Stimulated activated CD4-positive, alpha-beta T cell treated with anti-CD3 and anti-CD28 coated beads, TNF-alpha, amount 100 ng/mL, for 24 hours (primary cell): ENCODE data around the gene CLEC4G.
"Not testable (repeated sequence)": the region's sequence is repeated elsewhere in the genome, so short reads cannot be mapped to it uniquely, and the experiment has no call there.

ENCODE experiments used
- DNase-seq, 3 experiments: peaks; one replicate each; pipeline ENCODE4 v3.0.0-alpha.2; 2020; ENCODE audit warnings: low read depth in 3 of 3

CLEC4G gene, protein sequence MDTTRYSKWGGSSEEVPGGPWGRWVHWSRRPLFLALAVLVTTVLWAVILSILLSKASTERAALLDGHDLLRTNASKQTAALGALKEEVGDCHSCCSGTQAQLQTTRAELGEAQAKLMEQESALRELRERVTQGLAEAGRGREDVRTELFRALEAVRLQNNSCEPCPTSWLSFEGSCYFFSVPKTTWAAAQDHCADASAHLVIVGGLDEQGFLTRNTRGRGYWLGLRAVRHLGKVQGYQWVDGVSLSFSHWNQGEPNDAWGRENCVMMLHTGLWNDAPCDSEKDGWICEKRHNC

GRCh38 chr19:7732045-7732444, at the start of gene CLEC4G:
Gene CLEC4G (minus strand): TSS chr19:7732110. CDS start chr19:7732102, 8 bp downstream.
- DNase-seq: no peak

- DNase-seq: no peak
These were observed 49.2 kb upstream of the CLEC4G start for GRCh38 chr19:7781157-7781556.

GRCh38 chr19:7779631-7780486, 47.9 kb upstream of the CLEC4G start:
- no peak for DNase-seq

DNA sequence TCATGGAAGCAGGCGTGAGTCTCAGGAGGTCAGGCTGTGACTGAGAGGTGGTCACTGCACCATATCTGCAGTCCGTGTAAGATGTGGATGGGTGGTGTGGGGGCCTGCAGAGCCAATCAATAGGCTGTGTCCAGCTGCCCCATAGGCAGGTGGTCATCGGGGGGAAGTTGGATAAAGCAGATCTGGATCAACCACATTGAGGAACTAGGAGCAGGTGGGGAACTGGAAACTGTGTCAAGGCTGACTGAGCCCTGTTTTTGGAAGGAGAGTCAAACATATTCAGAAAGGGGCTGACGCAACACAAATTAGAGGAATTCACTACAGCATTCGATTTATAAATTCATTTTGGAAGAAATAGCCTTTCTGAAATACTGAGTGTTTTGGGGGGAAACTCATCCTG, 46.2 kb upstream of the CLEC4G start:
- DNase-seq: no peak

DNA sequence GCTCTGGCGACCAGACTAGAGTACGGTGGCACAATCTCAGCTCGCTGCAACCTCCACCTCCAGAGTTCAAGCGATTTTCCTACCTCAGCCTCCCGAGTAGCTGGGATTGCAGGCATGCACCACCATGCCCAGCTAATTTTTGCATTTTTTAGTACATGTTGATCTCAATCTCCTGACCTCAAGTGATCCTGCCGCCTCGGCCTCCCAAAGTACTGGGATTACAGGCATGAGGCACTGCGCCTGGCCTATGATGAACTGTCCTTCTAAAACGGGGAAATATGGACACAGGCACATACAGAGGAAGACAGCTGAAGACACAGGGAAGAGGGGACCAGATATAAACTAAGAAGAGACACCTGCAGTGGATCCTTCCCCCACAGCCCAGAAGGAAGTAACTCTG, 43.9 kb upstream of the CLEC4G start:
- no peak for DNase-seq

DNA sequence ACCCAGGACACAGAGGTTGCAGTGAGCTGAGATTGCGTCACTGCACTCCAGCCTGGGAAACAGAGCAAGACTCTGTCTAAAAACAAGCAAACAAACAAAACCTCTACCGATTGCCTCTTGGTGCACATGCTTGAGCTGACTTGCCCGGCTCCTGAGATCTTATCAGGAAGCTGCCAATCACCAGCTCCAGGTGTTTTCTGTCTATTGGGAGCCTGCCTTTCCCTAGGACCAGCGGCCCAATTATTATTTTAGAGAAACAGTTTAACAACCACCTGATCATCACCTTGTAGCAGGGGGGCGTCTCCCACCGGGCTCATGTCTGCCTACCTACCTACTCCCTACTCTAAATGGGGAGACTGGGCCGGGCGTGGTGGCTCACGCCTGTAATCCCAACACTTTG, 41.9 kb upstream of the CLEC4G start:
- DNase-seq: no peak

DNA sequence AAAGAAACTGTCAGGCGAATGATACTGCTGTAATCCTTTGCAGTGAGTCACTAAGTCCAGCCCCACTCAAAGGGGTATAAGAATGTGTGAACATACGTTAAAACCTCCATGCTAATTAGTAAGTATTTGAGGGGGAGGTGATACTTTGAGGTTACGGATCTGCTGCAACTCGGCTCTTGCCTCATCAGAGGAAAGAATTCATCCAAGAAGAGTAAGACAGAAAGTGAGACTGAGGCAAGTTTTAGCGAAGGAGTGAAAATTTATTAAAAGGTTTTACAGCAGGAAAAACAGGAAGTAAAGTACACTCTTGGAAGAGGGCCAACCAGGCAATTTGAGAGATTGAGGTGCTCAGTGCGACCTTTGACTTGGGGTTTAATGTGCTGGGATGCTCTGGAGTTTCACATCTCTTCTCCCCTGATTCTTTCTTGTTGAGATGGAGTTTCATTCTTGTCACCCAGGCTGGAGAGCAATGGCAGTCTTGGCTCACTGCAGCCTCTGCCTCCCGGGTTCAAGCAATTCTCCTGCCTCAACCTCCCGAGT, 40.9 kb upstream of the CLEC4G start:
- peak in 2 of 3 experiments; percentile 24 to 27 for DNase-seq

DNA sequence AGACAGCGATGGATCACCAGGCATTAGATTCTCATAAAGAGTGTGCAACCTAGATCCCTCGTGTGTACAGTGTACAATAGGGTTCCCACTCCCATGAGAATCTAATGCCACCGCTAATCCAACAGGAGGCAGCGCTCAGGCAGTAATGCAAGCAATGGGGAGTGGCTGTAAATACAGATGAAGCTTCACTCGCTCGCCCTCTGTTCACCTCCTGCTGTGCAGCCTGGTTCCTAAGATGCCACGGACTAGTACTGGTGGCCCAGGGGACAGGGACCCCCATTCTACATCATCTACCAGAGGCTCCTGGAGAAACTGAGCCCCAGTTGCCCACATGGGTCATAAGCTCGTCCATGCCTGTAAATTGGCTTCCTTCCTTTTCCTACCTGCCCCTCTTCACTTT, 39.2 kb upstream of the CLEC4G start:
- no peak for DNase-seq

- DNase-seq: no peak
These were observed 37.3 kb upstream of the CLEC4G start for GRCh38 chr19:7769171-7769570.

- DNase-seq: no peak
These were observed 35.6 kb upstream of the CLEC4G start for GRCh38 chr19:7767487-7767886.

- no peak for DNase-seq
These were observed 34.6 kb upstream of the CLEC4G start for GRCh38 chr19:7766535-7766934.

- DNase-seq: not testable (repeated sequence)
These were observed 33.1 kb upstream of the CLEC4G start for GRCh38 chr19:7765043-7765442.

- not testable (repeated sequence) for DNase-seq
These were observed 32.2 kb upstream of the CLEC4G start for GRCh38 chr19:7764157-7764556.

DNA sequence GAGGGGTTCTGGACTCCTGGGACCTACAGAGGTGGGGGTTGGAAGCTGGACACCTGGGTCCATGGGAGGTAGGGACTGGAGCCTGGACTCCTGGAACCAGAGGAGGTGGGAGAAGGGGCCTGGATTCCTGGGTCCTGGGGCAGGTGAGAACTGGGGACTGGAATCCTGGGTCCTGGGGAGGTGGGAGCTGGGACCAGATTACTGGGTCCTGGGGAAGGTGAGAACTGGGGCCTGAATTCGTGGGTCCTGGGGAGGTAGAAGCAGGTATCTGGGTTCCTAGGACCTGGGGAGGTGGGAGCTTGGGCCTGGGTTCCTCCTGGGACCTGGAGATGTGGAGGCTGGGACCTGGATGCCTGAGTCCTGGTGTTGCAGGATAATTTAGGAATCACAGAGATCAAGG, 31.8 kb upstream of the CLEC4G start:
- no peak for DNase-seq

- no peak for DNase-seq
These were observed 30.9 kb upstream of the CLEC4G start, which contains the start of gene CLEC4M for GRCh38 chr19:7762719-7763293. Gene CLEC4M (plus strand): TSS chr19:7763243. CDS start chr19:7763267, 24 bp downstream.

DNA sequence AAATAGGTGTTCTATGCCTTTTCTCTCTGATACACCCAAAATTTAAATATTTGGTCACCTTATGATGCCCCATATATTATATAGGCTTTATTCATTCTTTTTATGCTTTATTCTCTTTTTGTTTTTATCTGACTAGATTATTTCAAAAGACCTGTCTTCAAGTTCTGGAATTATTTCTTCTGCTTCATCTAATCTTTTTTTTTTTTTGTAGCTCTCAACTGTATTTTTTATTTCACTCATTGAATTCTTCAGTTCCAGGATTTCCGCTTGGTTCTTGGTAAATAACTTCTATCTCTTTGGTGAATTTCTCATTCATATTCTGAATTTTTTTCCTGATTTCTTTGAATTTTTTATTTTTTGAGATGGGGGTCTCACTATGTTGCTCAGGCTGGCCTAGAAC, 27.2 kb upstream of the CLEC4G start:
- no peak for DNase-seq

DNA sequence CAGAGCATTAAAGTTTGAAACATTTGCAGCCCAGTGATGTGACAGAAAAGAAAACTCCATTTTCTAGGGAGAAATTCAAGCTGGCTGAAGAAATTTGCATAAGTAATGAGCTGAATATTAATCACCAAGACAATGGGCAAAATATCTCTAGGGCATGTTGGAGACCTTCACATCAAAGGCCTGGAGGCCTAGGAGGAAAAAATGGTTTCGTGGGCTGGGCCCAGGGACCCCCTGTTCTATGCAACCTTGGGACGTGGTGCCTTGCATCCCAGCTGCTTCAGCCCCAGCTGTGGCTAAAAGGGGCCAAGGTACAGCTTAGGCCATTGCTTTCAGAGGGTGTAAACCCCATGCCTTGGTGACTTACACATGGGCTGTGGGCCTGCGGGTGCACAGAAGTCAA, 25.4 kb upstream of the CLEC4G start:
- no peak for DNase-seq

- no peak for DNase-seq
These were observed 24.3 kb upstream of the CLEC4G start for GRCh38 chr19:7756258-7756657.

GRCh38 chr19:7751157-7751783, 19.4 kb upstream of the CLEC4G start:
- peak; percentile 25 to 49 (median 28) for DNase-seq

GRCh38 chr19:7748756-7749155, 16.8 kb upstream of the CLEC4G start:
- DNase-seq: no peak

DNA sequence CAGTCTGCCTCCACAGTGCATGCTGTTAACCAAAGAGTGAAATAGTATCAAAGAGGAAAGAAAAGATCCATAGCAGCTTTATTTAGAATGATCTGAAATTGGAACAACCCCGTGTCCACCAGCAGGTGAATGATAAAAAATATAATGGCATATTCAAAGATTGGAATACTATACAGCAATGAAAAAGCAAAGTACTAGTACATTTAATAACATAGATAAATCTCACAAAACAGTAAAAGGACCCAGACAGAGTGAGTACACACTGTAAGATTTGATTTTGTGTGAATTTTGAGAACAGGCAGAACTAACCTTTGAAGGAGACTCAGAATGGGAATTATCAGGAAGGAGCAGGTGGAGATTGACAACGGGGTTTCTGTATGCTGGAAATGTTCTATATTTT, 16.3 kb upstream of the CLEC4G start:
- DNase-seq: no peak
